ENCODE data around the gene CA4. TPM values are rescaled to one million over a fixed set of nuclear protein-coding genes. Genes with fewer than 3 reads are reported as not detected.

Gene CA4
- total and polyA plus RNA-seq, 9 of the 15 experiments (the other 6 are each of a cell fraction or from before 2014, with no cell fraction given): 0.13 TPM; not detected in 7

- TF ChIP-seq ZMIZ1 (IDR thresholded peaks at IDR 0.05; ENCODE audit: low read depth in 2 of 2, low read length in 2 of 2) (peak in 1 of 2 experiments; percentile 98; a peak in 2 of 4 replicates), EP300 (IDR thresholded peaks at IDR 0.05; ENCODE audit: low read length) (peak; percentile 40; the same call in 1 of the 2 replicates), CREB1 (IDR thresholded peaks at IDR 0.05) (peak; percentile 61), CREB1 (CRISPR knock-in tag; IDR thresholded peaks at IDR 0.05) (peak; percentile 86), CC2D1A (IDR thresholded peaks at IDR 0.05) (no peak), RUNX1 (IDR thresholded peaks at IDR 0.05; ENCODE audit: low read depth) (no peak), ZNF134 (CRISPR knock-in tag; conservative IDR thresholded peaks at IDR 0.05) (no peak), MAFF (IDR thresholded peaks at IDR 0.05; ENCODE audit: low read length) (no peak), ZNF699 (CRISPR knock-in tag; IDR thresholded peaks at IDR 0.05; ENCODE audit: insufficient replicate concordance) (no peak), PATZ1 (CRISPR knock-in tag; IDR thresholded peaks at IDR 0.05; ENCODE audit: borderline replicate concordance) (no peak), ZNF77 (CRISPR knock-in tag; IDR thresholded peaks at IDR 0.05) (no peak), CBX1 (IDR thresholded peaks at IDR 0.05; ENCODE audit: low read depth) (no peak), TFAM (CRISPR knock-in tag; conservative IDR thresholded peaks at IDR 0.05) (no peak), RNF2 (IDR thresholded peaks at IDR 0.05) (peak; percentile 72), CTCF (IDR thresholded peaks at IDR 0.05 in 2 of 3, conservative IDR thresholded peaks at IDR 0.05 in 1 of 3; ENCODE audit: insufficient read depth in 2 of 3, low read depth in 1 of 3, low read length in 3 of 3) (no peak), TRIM24 (IDR thresholded peaks at IDR 0.05) (no peak), STAT6 (CRISPR knock-in tag; IDR thresholded peaks at IDR 0.05) (no peak), HMGN3 (IDR thresholded peaks at IDR 0.05; ENCODE audit: borderline replicate concordance, extremely low read depth, insufficient read length, low read depth, low read length) (peak; percentile 46)
Observed at GRCh38 chr17:60135151-60135950, 14.4 kb upstream of the CA4 start (continued).
